NB4 (cell line): ENCODE measurements around the gene GORAB.

Experiments used
- DNase-seq: peaks from one replicate; pipeline ENCODE4 v3.0.0; 2010; ENCODE audit warnings: low read depth
- H3K4me3 ChIP-seq: one replicate; pipeline ENCODE4 v1.5.1; 2011; ENCODE audit warnings: mild to moderate bottlenecking, low read depth, low read length, moderate library complexity
- CTCF ChIP-seq: IDR thresholded peaks from one replicate; pipeline ENCODE4 v1.5.1; 2012; ENCODE audit warnings: low read depth, low read length
- MAX ChIP-seq: IDR thresholded peaks from 2 replicates; pipeline ENCODE4 v1.6.1; 2011; ENCODE audit warnings: low read depth, low read length
- MYC ChIP-seq: IDR thresholded peaks from 2 replicates; pipeline ENCODE4 v1.6.1; 2011; ENCODE audit warnings: low read depth, low read length
- POLR2A ChIP-seq: IDR thresholded peaks from 2 replicates; pipeline ENCODE4 v1.6.1; 2011; ENCODE audit warnings: mild to moderate bottlenecking; ENCODE audit not compliant: insufficient read length; ENCODE audit errors: extremely low read depth

Gene GORAB

GRCh38 chr1:170548497-170548896, 16.5 kb downstream of the GORAB start:
- TF ChIP-seq POLR2A (no peak), MAX (no peak), MYC (no peak)
- no peak overlapping the region for H3K4me3 ChIP-seq
- DNase-seq, result no peak

GRCh38 chr1:170555370-170555769, 23.4 kb downstream of the GORAB start:
- no peak for DNase-seq
- H3K4me3 ChIP-seq, result no peak overlapping the region
- TF ChIP-seq MYC (no peak), MAX (no peak), CTCF (no peak), POLR2A (no peak)

GRCh38 chr1:170556917-170557316, 25.0 kb downstream of the GORAB start:
- DNase-seq, result no peak
- no peak overlapping the region for H3K4me3 ChIP-seq
- TF ChIP-seq CTCF (no peak), POLR2A (no peak), MYC (no peak), MAX (no peak)

GRCh38 chr1:170558731-170559130, 26.8 kb downstream of the GORAB start:
- H3K4me3 ChIP-seq, result no peak overlapping the region
- TF ChIP-seq CTCF (no peak), MAX (no peak), POLR2A (no peak), MYC (no peak)
- no peak for DNase-seq

- H3K4me3 ChIP-seq, result no peak overlapping the region
- no peak for DNase-seq
- TF ChIP-seq CTCF (no peak), MYC (no peak), POLR2A (no peak), MAX (no peak)
Measured at GRCh38 chr1:170559166-170559565, 27.2 kb downstream of the GORAB start.

- DNase-seq, result no peak
- no peak overlapping the region for H3K4me3 ChIP-seq
- no peak for TF ChIP-seq MAX
- TF ChIP-seq POLR2A, result no peak
- TF ChIP-seq CTCF, result no peak
- TF ChIP-seq MYC, result no peak
Measured at GRCh38 chr1:170560681-170561285, 28.8 kb downstream of the GORAB start.
